AG09309 (cell line): Measurements from ENCODE around the gene ZBTB12.
"Not testable (repeated sequence)": the region's sequence is repeated elsewhere in the genome, so short reads cannot be mapped to it uniquely, and the experiment has no call there.

Experiments used
- DNase-seq: peaks from one replicate; pipeline ENCODE4 v3.0.0-alpha.2; 2010; ENCODE audit warnings: low read depth
- H3K4me3 ChIP-seq: 2 replicates; pipeline ENCODE4 v1.5.1; 2011; ENCODE audit warnings: mild to moderate bottlenecking, low read depth, low read length, moderate library complexity; ENCODE audit not compliant: control insufficient read depth
- CTCF ChIP-seq: IDR thresholded peaks from 2 replicates; pipeline ENCODE4 v1.5.1; 2011; ENCODE audit warnings: mild to moderate bottlenecking, low read depth, low read length, inconsistent platforms; ENCODE audit not compliant: insufficient read depth, control insufficient read depth; ENCODE audit errors: missing control alignments

Gene ZBTB12

DNA sequence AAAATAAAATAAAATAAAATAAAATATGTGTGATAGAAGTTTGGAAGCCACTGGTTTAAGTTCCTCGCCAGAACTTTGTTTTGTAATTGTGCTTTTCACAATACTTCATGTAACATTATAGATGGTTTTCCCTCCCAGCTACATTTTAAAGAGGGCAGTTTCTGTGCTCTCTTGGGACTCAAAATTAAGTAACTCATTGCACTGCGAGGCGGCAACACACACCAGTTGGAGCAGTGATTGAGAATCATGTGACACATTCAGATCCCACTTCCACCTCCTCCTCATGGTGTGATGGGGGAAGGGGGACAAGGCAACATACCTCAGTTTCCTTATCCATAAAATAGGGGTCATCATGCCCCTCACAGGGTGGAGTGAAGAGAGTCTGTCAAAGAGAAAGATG is 33.1 kb upstream of the ZBTB12 start:
- DNase-seq: no peak
- H3K4me3 ChIP-seq: no peak overlapping the region
- TF ChIP-seq CTCF: no peak

- TF ChIP-seq CTCF: no peak
- H3K4me3 ChIP-seq: no peak overlapping the region
- DNase-seq: no peak
These were observed 31.7 kb upstream of the ZBTB12 start for GRCh38 chr6:31933537-31933936.

GRCh38 chr6:31932137-31932536 is 30.3 kb upstream of the ZBTB12 start:
- H3K4me3 ChIP-seq, DNase-seq: not testable (repeated sequence)

DNA sequence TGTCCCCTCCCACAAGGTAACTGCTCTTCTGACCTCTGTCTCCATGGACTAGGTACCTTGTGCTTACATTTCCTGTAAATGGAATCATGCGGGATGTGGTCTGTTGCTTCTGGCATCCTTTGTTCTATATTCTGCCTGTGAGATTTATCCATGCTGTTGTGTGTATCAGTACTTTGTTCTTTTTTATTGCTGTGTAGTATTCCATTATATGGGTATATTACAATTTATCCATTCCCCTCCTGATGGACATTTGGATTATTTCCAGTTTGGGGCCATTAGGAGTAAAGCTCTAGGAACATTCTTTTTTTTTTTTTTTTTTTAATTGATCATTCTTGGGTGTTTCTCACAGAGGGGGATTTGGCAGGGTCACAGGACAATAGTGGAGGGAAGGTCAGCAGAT is 29.1 kb upstream of the ZBTB12 start:
- no peak overlapping the region for H3K4me3 ChIP-seq
- no peak for TF ChIP-seq CTCF
- DNase-seq: no peak

GRCh38 chr6:31928672-31928939 is 26.7 kb upstream of the ZBTB12 start:
- no peak for TF ChIP-seq CTCF
- no peak for DNase-seq
- no peak overlapping the region for H3K4me3 ChIP-seq

GRCh38 chr6:31927863-31928671 is 26.2 kb upstream of the ZBTB12 start:
- DNase-seq: no peak
- no peak overlapping the region; the same call in 1 of the 2 replicates for H3K4me3 ChIP-seq
- TF ChIP-seq CTCF: no peak

DNA sequence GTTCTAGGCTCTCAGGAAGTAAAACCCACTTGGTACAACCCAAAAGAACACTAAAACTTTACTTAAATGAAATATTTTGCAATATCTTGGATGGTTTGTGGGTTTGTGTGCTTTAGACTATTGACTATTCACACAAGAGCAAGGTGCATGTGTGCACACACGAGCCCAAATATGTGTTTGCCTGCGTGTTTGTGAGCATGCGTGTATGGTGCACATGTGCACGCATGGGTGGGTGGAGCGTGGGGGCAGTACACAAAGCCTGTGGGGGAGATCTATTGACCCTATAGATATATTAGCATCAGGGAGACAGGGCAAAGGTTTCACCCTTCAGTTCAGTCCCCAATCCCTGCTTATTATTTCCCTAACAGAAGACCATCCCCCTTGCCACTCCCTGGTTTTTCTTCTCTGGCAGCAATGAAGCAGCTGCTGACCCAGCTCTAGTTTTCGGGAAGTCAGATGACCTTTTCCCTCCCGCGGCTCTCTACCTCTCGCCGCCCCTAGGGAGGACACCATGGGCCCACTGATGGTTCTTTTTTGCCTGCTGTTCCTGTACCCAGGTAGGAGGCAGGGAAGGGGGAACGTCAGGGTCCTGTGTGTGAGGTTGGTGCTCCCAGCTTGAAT is 25.5 kb upstream of the ZBTB12 start, which contains the start of gene C2:
TSS of gene C2 (plus strand) at position 476 of the 621 bp plus-strand sequence. CDS start at position 512, 36 bp downstream.
- no peak for DNase-seq
- no peak within 1 kb of the TSS; the same call in 1 of the 2 replicates for H3K4me3 ChIP-seq
- no peak for TF ChIP-seq CTCF
